ENCODE results near the gene POU5F1. TPM values are rescaled to one million over a fixed set of nuclear protein-coding genes. Genes with fewer than 3 reads are reported as not detected.
A peak's percentile ranks its signal among the peaks of the same experiment; 100 is the strongest.

POU5F1 gene
- total RNA-seq, 2 donors from 2014 or later = 3.4 to 7.0 TPM

GRCh38 chr6:31118178-31118577 lies 52.3 kb downstream of the POU5F1 start:
- no peak overlapping the region for H3K27ac ChIP-seq
- H3K36me3 ChIP-seq = no peaks in the 10 kb centered on the region
- H3K9me3 ChIP-seq = no peaks in the 10 kb centered on the region
- H3K27me3 ChIP-seq = no peaks in the 10 kb centered on the region
- no peak overlapping the region for H3K4me3 ChIP-seq
- no peak for TF ChIP-seq CTCF (IDR thresholded peaks at IDR 0.05)
- DNase-seq = no peak
- intact Hi-C loops (cut with DNase I) = no loop called here
- no peak overlapping the region for H3K9ac ChIP-seq (ENCODE audit: low read depth in 2 of 2, low read length in 2 of 2)
- H3K4me1 ChIP-seq = peaks cover 5% of the 10 kb centered on the region

- no peak overlapping the region for H3K27ac ChIP-seq
- no peaks in the 10 kb centered on the region for H3K9me3 ChIP-seq
- no peak for TF ChIP-seq CTCF (IDR thresholded peaks at IDR 0.05)
- no peak overlapping the region for H3K4me3 ChIP-seq
- no peak for DNase-seq
- intact Hi-C loops (cut with DNase I) = no loop called here
- peaks cover 5% of the 10 kb centered on the region for H3K4me1 ChIP-seq
- H3K9ac ChIP-seq (ENCODE audit: low read depth in 2 of 2, low read length in 2 of 2) = no peak overlapping the region
- H3K27me3 ChIP-seq = no peaks in the 10 kb centered on the region
- no peaks in the 10 kb centered on the region for H3K36me3 ChIP-seq
These were observed 53.7 kb downstream of the POU5F1 start for GRCh38 chr6:31116661-31117385.

GRCh38 chr6:31115941-31116560 lies 54.4 kb downstream of the POU5F1 start:
- intact Hi-C loops (cut with DNase I) = no loop called here
- Histone ChIP-seq H3K36me3 (no peaks in the 10 kb centered on the region), H3K4me3 (no peak overlapping the region), H3K9ac (ENCODE audit: low read depth in 2 of 2, low read length in 2 of 2) (no peak overlapping the region), H3K27ac (no peak overlapping the region), H3K27me3 (no peaks in the 10 kb centered on the region), H3K9me3 (no peaks in the 10 kb centered on the region), H3K4me1 (peaks cover 5% of the 10 kb centered on the region)
- TF ChIP-seq CTCF (IDR thresholded peaks at IDR 0.05) = no peak
- DNase-seq = no peak

- Histone ChIP-seq H3K4me3 (no peak overlapping the region), H3K27ac (no peak overlapping the region)
- no peak for DNase-seq
These were observed 55.3 kb downstream of the POU5F1 start for GRCh38 chr6:31114970-31115849.

More at GRCh38 chr6:31114970-31115849, 55.3 kb downstream of the POU5F1 start:
- TF ChIP-seq CTCF (IDR thresholded peaks at IDR 0.05) = no peak
- Histone ChIP-seq H3K4me1 (peaks cover 5% of the 10 kb centered on the region), H3K27me3 (no peaks in the 10 kb centered on the region), H3K36me3 (no peaks in the 10 kb centered on the region), H3K9me3 (no peaks in the 10 kb centered on the region), H3K9ac (ENCODE audit: low read depth in 2 of 2, low read length in 2 of 2) (peak overlapping the region in 1 of 2 donors; percentile 41)
- intact Hi-C loops (cut with DNase I) = no loop called here
